ENCODE measurements around the gene NDST1. TPM values are rescaled to one million over a fixed set of nuclear protein-coding genes. Genes with fewer than 3 reads are reported as not detected.

NDST1 gene
- total RNA-seq, 2 experiments from 2014 or later: 2.9 to 3.3 TPM

GRCh38 chr5:150545246-150545645, 37.3 kb downstream of the NDST1 start:
- no peak overlapping the region for H3K4me3 Mint-ChIP-seq
- H3K27me3 Mint-ChIP-seq: no peaks in the 10 kb centered on the region
- ChIA-PET POLR2A (no interaction called here), CTCF (interaction anchor here (0.7 to 2.7 kb wide), 19 partner anchors 10 to 156 kb away, joined by 3 to 22 read pairs (median 4); partner anchors contain the start of genes RBM22 and RPS14)
- no peaks in the 10 kb centered on the region for H3K9me3 Mint-ChIP-seq
- H3K36me3 Mint-ChIP-seq (ENCODE audit: low read depth): no peaks in the 10 kb centered on the region
- no peak overlapping the region for H3K27ac Mint-ChIP-seq
- no peaks in the 10 kb centered on the region for H3K4me1 Mint-ChIP-seq (ENCODE audit: low read depth)
- TF ChIP-seq CTCF (IDR thresholded peaks at IDR 0.05): no peak
- intact Hi-C loops (cut with micrococcal nuclease): no loop called here
- no peak for ATAC-seq
- DNase-seq: no peak

GRCh38 chr5:150548123-150548522, 40.2 kb downstream of the NDST1 start:
- no peak for TF ChIP-seq CTCF (IDR thresholded peaks at IDR 0.05)
- POLR2A ChIA-PET: no interaction called here
- Mint-ChIP-seq H3K27me3 (no peaks in the 10 kb centered on the region), H3K27ac (no peak overlapping the region), H3K4me3 (no peak overlapping the region), H3K4me1 (ENCODE audit: low read depth) (no peaks in the 10 kb centered on the region), H3K36me3 (ENCODE audit: low read depth) (no peaks in the 10 kb centered on the region), H3K9me3 (no peaks in the 10 kb centered on the region)
- ATAC-seq (no peak), DNase-seq (no peak)
- intact Hi-C loops (cut with micrococcal nuclease): no loop called here
- CTCF ChIA-PET: no interaction called here

GRCh38 chr5:150549735-150550134, 41.8 kb downstream of the NDST1 start:
- Mint-ChIP-seq H3K4me3 (no peak overlapping the region), H3K27ac (no peak overlapping the region), H3K36me3 (ENCODE audit: low read depth) (no peaks in the 10 kb centered on the region), H3K4me1 (ENCODE audit: low read depth) (no peaks in the 10 kb centered on the region), H3K27me3 (no peaks in the 10 kb centered on the region), H3K9me3 (no peaks in the 10 kb centered on the region)
- intact Hi-C loops (cut with micrococcal nuclease): no loop called here
- DNase-seq (no peak), ATAC-seq (no peak)
- ChIA-PET CTCF (no interaction called here), POLR2A (no interaction called here)
- no peak for TF ChIP-seq CTCF (IDR thresholded peaks at IDR 0.05)

GRCh38 chr5:150550286-150550685, 42.4 kb downstream of the NDST1 start:
- H3K4me1 Mint-ChIP-seq (ENCODE audit: low read depth): no peaks in the 10 kb centered on the region
- no peak overlapping the region for H3K27ac Mint-ChIP-seq
- ChIA-PET CTCF (no interaction called here), POLR2A (no interaction called here)
- no peak for ATAC-seq
- H3K27me3 Mint-ChIP-seq: no peaks in the 10 kb centered on the region
- H3K4me3 Mint-ChIP-seq: no peak overlapping the region
- DNase-seq: no peak
- TF ChIP-seq CTCF (IDR thresholded peaks at IDR 0.05): no peak
- intact Hi-C loops (cut with micrococcal nuclease): no loop called here
- no peaks in the 10 kb centered on the region for H3K9me3 Mint-ChIP-seq
- no peaks in the 10 kb centered on the region for H3K36me3 Mint-ChIP-seq (ENCODE audit: low read depth)

- H3K4me1 Mint-ChIP-seq (ENCODE audit: low read depth): no peaks in the 10 kb centered on the region
- ChIA-PET CTCF (interaction anchor here (1.0 kb wide), 1 partner anchor 9 kb away, joined by 3 read pairs; no protein-coding TSS in a partner anchor), POLR2A (no interaction called here)
- no peak overlapping the region for H3K4me3 Mint-ChIP-seq
- no peak for ATAC-seq
- no peaks in the 10 kb centered on the region for H3K27me3 Mint-ChIP-seq
- no peak for TF ChIP-seq CTCF (IDR thresholded peaks at IDR 0.05)
- intact Hi-C loops (cut with micrococcal nuclease): no loop called here
- H3K9me3 Mint-ChIP-seq: no peaks in the 10 kb centered on the region
- no peak for DNase-seq
- H3K27ac Mint-ChIP-seq: no peak overlapping the region
- no peaks in the 10 kb centered on the region for H3K36me3 Mint-ChIP-seq (ENCODE audit: low read depth)
These were observed 43.1 kb downstream of the NDST1 start for GRCh38 chr5:150551066-150551465.

Data from activated CD8-positive, alpha-beta T cell treated with anti-CD3 and anti-CD28 coated beads for 36 hours (primary cell).